Upper lobe of left lung (tissue), 6 donors: ENCODE measurements around the gene ZDHHC4. TPM values are rescaled to one million over a fixed set of nuclear protein-coding genes. Genes with fewer than 3 reads are reported as not detected.

Experiments used
- ATAC-seq, 2 donors: fragments of 200-7000 bp; cut with Tn5 transposase; one replicate each; pipeline ENCODE4 v1.9.1; 2022; ENCODE audit warnings: mild to moderate bottlenecking in 2 of 2, moderate library complexity in 2 of 2; ENCODE audit not compliant: low FRiP score in 2 of 2
- DNase-seq, 2 donors: peaks; one replicate each; pipeline ENCODE4 v3.0.0-alpha.2; 2019 to 2020
- H3K27ac ChIP-seq, 4 donors: fragments of 200-600 bp; sonication (generic); one replicate each; pipeline ENCODE4 v1.5.1; 2016 to 2019
- H3K27me3 ChIP-seq, 4 donors: fragments of 200-600 bp; sonication (generic); one replicate each; pipeline ENCODE4 v1.5.1; 2017 to 2019
- H3K36me3 ChIP-seq, 4 donors: fragments of 200-600 bp; sonication (generic); one replicate each; pipeline ENCODE4 v1.5.1; 2016 to 2019
- H3K4me1 ChIP-seq, 4 donors: fragments of 200-600 bp; sonication (generic); one replicate each; pipeline ENCODE4 v1.5.1; 2018 to 2019
- H3K4me3 ChIP-seq, 4 donors: fragments of 200-600 bp; sonication (generic); one replicate each; pipeline ENCODE4 v1.5.1; 2017 to 2019; ENCODE audit warnings: mild to moderate bottlenecking in 2 of 4, moderate library complexity in 1 of 4
- H3K9me3 ChIP-seq, 4 donors: fragments of 200-600 bp; sonication (generic); one replicate each; pipeline ENCODE4 v1.5.1; 2018 to 2019
- CTCF ChIP-seq, 6 experiments: fragments of 450-650 bp in 4 of 6; fragments of 200-600 bp in 2 of 6; sonication (generic) in 2 of 6; IDR thresholded peaks; one replicate each; pipeline ENCODE4 v1.5.1; 2016 to 2019; ENCODE audit warnings: antibody characterized with exemption in 6 of 6
- EP300 ChIP-seq, 4 donors: sonication (generic); formaldehyde crosslinking; IDR thresholded peaks; one replicate each; pipeline ENCODE4 v1.5.1; 2017; ENCODE audit warnings: antibody characterized with exemption in 4 of 4, control low read depth in 2 of 4
- POLR2A ChIP-seq, 4 donors: fragments of 450-650 bp; IDR thresholded peaks; one replicate each; pipeline ENCODE4 v1.5.1; 2016 to 2017; ENCODE audit warnings: antibody characterized with exemption in 4 of 4, mild to moderate bottlenecking in 2 of 4
- POLR2AphosphoS5 ChIP-seq, 2 donors: sonication (generic); formaldehyde crosslinking; IDR thresholded peaks; one replicate each; pipeline ENCODE4 v1.5.1; 2017; ENCODE audit warnings: antibody characterized with exemption in 2 of 2
- WGBS, 2 donors: methylation state at CpG; one replicate each; pipeline ENCODE4 v1.1.5; 2017 to 2018; 5-methylcytosine and 5-hydroxymethylcytosine counted together
- total RNA-seq, 6 donors: library from RNA; depleted of rRNA in 4 of 6; stranded (reverse); fragments of >200 nt in 4 of 6; gene quantifications; one replicate each; pipeline versions ENCODE4 v1.1.0 to v1.2.1, GENCODE V29; 2016 to 2021
- donor health status: DM: no; HTN: no; CAD: no; lungs with moderate emphysema.
- donor health status: DM: no; HTN: yes; CAD: no; lungs with severe emphysema.

Gene ZDHHC4
- total RNA-seq, 6 donors from 2014 or later, result 24.2 to 57.9 (median 48.4) TPM

GRCh38 chr7:6621195-6622133, 44.2 kb downstream of the ZDHHC4 start:
- ATAC-seq, result no peak
- H3K27ac ChIP-seq, result no peak overlapping the region
- H3K4me1 ChIP-seq, result peaks cover 0 to 6% (median 3%) of the 10 kb centered on the region in 4 donors
- peaks cover 0 to 32% (median 17%) of the 10 kb centered on the region in 4 donors for H3K36me3 ChIP-seq
- H3K27me3 ChIP-seq, result no peaks in the 10 kb centered on the region
- H3K9me3 ChIP-seq, result no peaks in the 10 kb centered on the region
- TF ChIP-seq EP300 (IDR thresholded peaks at IDR 0.05) (no peak), CTCF (IDR thresholded peaks at IDR 0.05) (no peak), POLR2A (IDR thresholded peaks at IDR 0.05) (no peak)
- H3K4me3 ChIP-seq, result no peak overlapping the region
- 81 to 89% methylated on average over 18 to 20 of the region's 20 CpGs for WGBS, 2 donors
- DNase-seq, result no peak

GRCh38 chr7:6622134-6622710, 45.0 kb downstream of the ZDHHC4 start:
- peaks cover 0 to 32% (median 17%) of the 10 kb centered on the region in 4 donors for H3K36me3 ChIP-seq
- no peak overlapping the region for H3K27ac ChIP-seq
- peak in 1 of 2 donors; percentile 75 for DNase-seq
- no peaks in the 10 kb centered on the region for H3K27me3 ChIP-seq
- peaks cover 0 to 6% (median 1%) of the 10 kb centered on the region in 4 donors for H3K4me1 ChIP-seq
- 96 to 100% methylated on average over 12 to 51 of the region's 67 CpGs for WGBS, 2 donors
- TF ChIP-seq EP300 (IDR thresholded peaks at IDR 0.05), result no peak
- TF ChIP-seq POLR2AphosphoS5 (IDR thresholded peaks at IDR 0.05), result no peak
- no peak for TF ChIP-seq CTCF (IDR thresholded peaks at IDR 0.05)
- no peak for TF ChIP-seq POLR2A (IDR thresholded peaks at IDR 0.05)
- no peak overlapping the region for H3K4me3 ChIP-seq
- ATAC-seq, result no peak
- no peaks in the 10 kb centered on the region for H3K9me3 ChIP-seq

- Histone ChIP-seq H3K9me3 (no peaks in the 10 kb centered on the region), H3K36me3 (peaks cover 0 to 32% (median 17%) of the 10 kb centered on the region in 4 donors), H3K27me3 (no peaks in the 10 kb centered on the region), H3K4me1 (peaks cover 0 to 6% (median 1%) of the 10 kb centered on the region in 4 donors), H3K4me3 (no peak overlapping the region), H3K27ac (no peak overlapping the region)
- WGBS, 2 donors, result 77 to 79% methylated on average over 11 to 13 of the region's 15 CpGs
- ATAC-seq (no peak), DNase-seq (no peak)
- TF ChIP-seq POLR2AphosphoS5 (IDR thresholded peaks at IDR 0.05) (no peak), EP300 (IDR thresholded peaks at IDR 0.05) (no peak), POLR2A (IDR thresholded peaks at IDR 0.05) (no peak), CTCF (IDR thresholded peaks at IDR 0.05) (no peak)
These were observed 46.5 kb downstream of the ZDHHC4 start for GRCh38 chr7:6623589-6624245.

GRCh38 chr7:6624246-6624611, 47.0 kb downstream of the ZDHHC4 start:
- H3K27me3 ChIP-seq, result no peaks in the 10 kb centered on the region
- peaks cover 0 to 32% (median 17%) of the 10 kb centered on the region in 4 donors for H3K36me3 ChIP-seq
- no peak overlapping the region for H3K27ac ChIP-seq
- no peak for DNase-seq
- 59 to 70% methylated on average over 3 of the region's 3 CpGs for WGBS, 2 donors
- peaks cover 0 to 6% (median 1%) of the 10 kb centered on the region in 4 donors for H3K4me1 ChIP-seq
- H3K4me3 ChIP-seq, result no peak overlapping the region
- no peak for ATAC-seq
- TF ChIP-seq CTCF (IDR thresholded peaks at IDR 0.05) (no peak), POLR2AphosphoS5 (IDR thresholded peaks at IDR 0.05) (no peak), EP300 (IDR thresholded peaks at IDR 0.05) (no peak), POLR2A (IDR thresholded peaks at IDR 0.05) (no peak)
- no peaks in the 10 kb centered on the region for H3K9me3 ChIP-seq
